IPS-20b (cell line): ENCODE measurements around the gene MAP3K14.

Experiments used
- H3K27ac ChIP-seq: one replicate; pipeline ENCODE4 v1.5.1; 2013; ENCODE audit warnings: low read length
- H3K27me3 ChIP-seq: 2 replicates; pipeline ENCODE4 v1.6.1; 2013; ENCODE audit warnings: mild to moderate bottlenecking, low read length, inconsistent platforms; ENCODE audit not compliant: insufficient read depth
- H3K36me3 ChIP-seq: 2 replicates; pipeline ENCODE4 v1.6.1; 2013; ENCODE audit warnings: low read depth, mild to moderate bottlenecking, inconsistent platforms, low read length, moderate library complexity; ENCODE audit not compliant: insufficient read depth
- H3K4me1 ChIP-seq: 2 replicates; pipeline ENCODE4 v1.6.1; 2013; ENCODE audit warnings: mild to moderate bottlenecking, control low read depth, inconsistent platforms, low read length, moderate library complexity; ENCODE audit not compliant: insufficient read depth
- H3K4me3 ChIP-seq: 2 replicates; pipeline ENCODE4 v1.5.1; 2013; ENCODE audit warnings: mild to moderate bottlenecking, low read length, inconsistent platforms
- H3K9ac ChIP-seq: 2 replicates; pipeline ENCODE4 v1.6.1; 2013; ENCODE audit warnings: low read depth, mild to moderate bottlenecking, inconsistent platforms, low read length, moderate library complexity
- H3K9me3 ChIP-seq: 2 replicates; pipeline ENCODE4 v1.6.1; 2013; ENCODE audit warnings: mild to moderate bottlenecking, low read depth, low read length, inconsistent platforms; ENCODE audit not compliant: insufficient read depth

MAP3K14 gene

GRCh38 chr17:45312477-45313420 lies 4.1 kb downstream of the MAP3K14 start:
- Histone ChIP-seq H3K4me1 (peaks cover 3% of the 10 kb centered on the region), H3K27ac (no peak overlapping the region)

GRCh38 chr17:45311760-45312476 lies 4.9 kb downstream of the MAP3K14 start:
- peaks cover 2% of the 10 kb centered on the region; the same call in 1 of the 2 replicates for H3K4me1 ChIP-seq
- no peak overlapping the region for H3K4me3 ChIP-seq
- no peak overlapping the region for H3K9ac ChIP-seq
- H3K27me3 ChIP-seq: peaks cover 16% of the 10 kb centered on the region
- H3K36me3 ChIP-seq: no peaks in the 10 kb centered on the region
- no peaks in the 10 kb centered on the region for H3K9me3 ChIP-seq
- H3K27ac ChIP-seq: no peak overlapping the region

More at GRCh38 chr17:45312477-45313420, 4.1 kb downstream of the MAP3K14 start:
- H3K9me3 ChIP-seq: no peaks in the 10 kb centered on the region
- peaks cover 16% of the 10 kb centered on the region for H3K27me3 ChIP-seq
- no peaks in the 10 kb centered on the region for H3K36me3 ChIP-seq
- H3K9ac ChIP-seq: no peak overlapping the region
- no peak overlapping the region for H3K4me3 ChIP-seq

- peaks cover 2% of the 10 kb centered on the region for H3K4me1 ChIP-seq
- no peaks in the 10 kb centered on the region for H3K36me3 ChIP-seq
- no peak overlapping the region for H3K9ac ChIP-seq
Observed at GRCh38 chr17:45311401-45311759, 5.4 kb downstream of the MAP3K14 start.

GRCh38 chr17:45310380-45311324 lies 6.2 kb downstream of the MAP3K14 start:
- H3K9ac ChIP-seq: no peak overlapping the region
- no peak overlapping the region for H3K27ac ChIP-seq

More at GRCh38 chr17:45311401-45311759, 5.4 kb downstream of the MAP3K14 start:
- H3K27ac ChIP-seq: no peak overlapping the region
- no peaks in the 10 kb centered on the region for H3K9me3 ChIP-seq
- H3K27me3 ChIP-seq: peaks cover 16% of the 10 kb centered on the region
- no peak overlapping the region for H3K4me3 ChIP-seq

GRCh38 chr17:45309400-45309799 lies 7.4 kb downstream of the MAP3K14 start:
- H3K27ac ChIP-seq: no peak overlapping the region
- H3K4me3 ChIP-seq: no peak overlapping the region
- no peaks in the 10 kb centered on the region for H3K36me3 ChIP-seq
- H3K9me3 ChIP-seq: no peaks in the 10 kb centered on the region
- no peaks in the 10 kb centered on the region for H3K27me3 ChIP-seq
- H3K9ac ChIP-seq: no peak overlapping the region
- peaks cover 2% of the 10 kb centered on the region for H3K4me1 ChIP-seq

More at GRCh38 chr17:45310380-45311324, 6.2 kb downstream of the MAP3K14 start:
- peaks cover 2% of the 10 kb centered on the region for H3K4me1 ChIP-seq
- no peaks in the 10 kb centered on the region for H3K9me3 ChIP-seq
- peaks cover 10% of the 10 kb centered on the region for H3K27me3 ChIP-seq
- no peaks in the 10 kb centered on the region for H3K36me3 ChIP-seq
- H3K4me3 ChIP-seq: no peak overlapping the region

- H3K4me1 ChIP-seq: peaks cover 2% of the 10 kb centered on the region
- H3K27ac ChIP-seq: no peak overlapping the region
Observed at GRCh38 chr17:45308840-45309239, 8.0 kb downstream of the MAP3K14 start.

GRCh38 chr17:45308016-45308365 lies 8.8 kb downstream of the MAP3K14 start:
- H3K27ac ChIP-seq: no peak overlapping the region
- H3K36me3 ChIP-seq: no peaks in the 10 kb centered on the region
- H3K4me3 ChIP-seq: no peak overlapping the region
- no peak overlapping the region for H3K9ac ChIP-seq
- no peaks in the 10 kb centered on the region for H3K9me3 ChIP-seq
- H3K4me1 ChIP-seq: peaks cover 2% of the 10 kb centered on the region
- no peaks in the 10 kb centered on the region for H3K27me3 ChIP-seq

More at GRCh38 chr17:45308840-45309239, 8.0 kb downstream of the MAP3K14 start:
- Histone ChIP-seq H3K27me3 (no peaks in the 10 kb centered on the region), H3K4me3 (no peak overlapping the region), H3K9ac (no peak overlapping the region), H3K36me3 (no peaks in the 10 kb centered on the region), H3K9me3 (no peaks in the 10 kb centered on the region)

GRCh38 chr17:45307290-45308015 lies 9.4 kb downstream of the MAP3K14 start:
- peaks cover 2% of the 10 kb centered on the region for H3K4me1 ChIP-seq
- no peaks in the 10 kb centered on the region for H3K27me3 ChIP-seq
- H3K36me3 ChIP-seq: no peaks in the 10 kb centered on the region
- no peak overlapping the region for H3K4me3 ChIP-seq
- no peak overlapping the region for H3K27ac ChIP-seq
- no peak overlapping the region for H3K9ac ChIP-seq
- no peaks in the 10 kb centered on the region for H3K9me3 ChIP-seq

GRCh38 chr17:45306623-45307022 lies 10.2 kb downstream of the MAP3K14 start:
- Histone ChIP-seq H3K9ac (no peak overlapping the region), H3K4me1 (peaks cover 2% of the 10 kb centered on the region), H3K36me3 (no peaks in the 10 kb centered on the region), H3K27ac (no peak overlapping the region), H3K9me3 (no peaks in the 10 kb centered on the region), H3K4me3 (no peak overlapping the region), H3K27me3 (no peaks in the 10 kb centered on the region)

GRCh38 chr17:45306094-45306493 lies 10.7 kb downstream of the MAP3K14 start:
- H3K9ac ChIP-seq: no peak overlapping the region
- H3K4me3 ChIP-seq: no peak overlapping the region
- no peaks in the 10 kb centered on the region for H3K9me3 ChIP-seq
- no peaks in the 10 kb centered on the region for H3K36me3 ChIP-seq
- no peak overlapping the region for H3K27ac ChIP-seq
- no peaks in the 10 kb centered on the region for H3K27me3 ChIP-seq
- no peaks in the 10 kb centered on the region; the same call in 1 of the 2 replicates for H3K4me1 ChIP-seq
